SH-SY5Y (cell line): ENCODE measurements around the gene OLFM3.

Source experiments
- GATA2 ChIP-seq: IDR thresholded peaks from 2 replicates; pipeline ENCODE4 v1.6.1; 2011; ENCODE audit warnings: mild to moderate bottlenecking, low read depth, low read length
- GATA3 ChIP-seq: IDR thresholded peaks from 2 replicates; pipeline ENCODE4 v1.6.1; 2011; ENCODE audit warnings: low read depth, mild to moderate bottlenecking, low read length, moderate library complexity

DNA sequence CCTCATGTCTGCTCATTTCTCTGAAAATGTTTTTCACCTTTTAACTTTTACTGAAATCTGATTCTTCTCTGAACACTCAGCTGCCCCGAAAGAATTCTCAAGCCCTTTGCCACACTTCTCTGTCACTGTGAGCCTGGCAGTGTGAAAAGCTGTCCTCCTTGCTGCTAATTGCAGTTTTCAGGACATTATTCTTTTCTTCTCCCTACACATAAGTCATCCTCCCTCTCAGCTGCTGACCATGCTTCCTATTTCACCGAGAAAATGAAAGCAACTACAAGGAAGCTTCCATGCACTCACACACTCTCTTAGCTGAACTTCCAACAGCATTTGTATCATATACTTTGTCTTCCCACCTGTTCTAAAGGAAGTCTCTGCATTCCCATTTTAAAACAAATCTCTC lies 15.8 kb downstream of the OLFM3 start:
- no peak for TF ChIP-seq GATA2
- TF ChIP-seq GATA3: no peak
